ENCODE data around the gene KCNK16.

The KCNK16 gene

GRCh38 chr6:39281312-39281980, 41.1 kb downstream of the KCNK16 start:
- no peak overlapping the region for H3K9ac ChIP-seq (ENCODE audit: low read length)
- no peaks in the 10 kb centered on the region for H3K79me1 ChIP-seq (ENCODE audit: low read length)
- no peak overlapping the region for H3K4me3 ChIP-seq (ENCODE audit: low read depth, low read length)
- H4K8ac ChIP-seq (ENCODE audit: low read depth, low read length) = no peak overlapping the region
- no peak overlapping the region for H4K91ac ChIP-seq (ENCODE audit: low read depth, low read length)
- no peak overlapping the region for H3K4me2 ChIP-seq (ENCODE audit: low read length)
- H4K12ac ChIP-seq (ENCODE audit: low read depth, low read length) = no peak overlapping the region
- H2AK5ac ChIP-seq (ENCODE audit: low read length) = no peak overlapping the region
- DNase-seq = no peak
- no peak overlapping the region for H3K23ac ChIP-seq (ENCODE audit: low read length)
- no peaks in the 10 kb centered on the region for H3K36me3 ChIP-seq (ENCODE audit: control insufficient read depth in 1 of 2, insufficient read depth in 2 of 2, low read length in 2 of 2)
- no peaks in the 10 kb centered on the region for H3K4me1 ChIP-seq (ENCODE audit: control insufficient read depth in 1 of 2, insufficient read depth in 2 of 2, low read length in 2 of 2)
- no peaks in the 10 kb centered on the region for H3K9me3 ChIP-seq (ENCODE audit: insufficient read depth, low read depth, low read length)
- no peak overlapping the region for H3K4ac ChIP-seq (ENCODE audit: low read depth, low read length)
- WGBS (ENCODE audit: extremely low coverage, insufficient coverage, insufficient read length) = no CpG with 5 or more reads among the region's 11 CpGs
- no peak overlapping the region for H3K27ac ChIP-seq (ENCODE audit: low read depth, low read length)
- H3K18ac ChIP-seq (ENCODE audit: low read length) = no peak overlapping the region
- H3K14ac ChIP-seq (ENCODE audit: low read length) = no peak overlapping the region
- H3K79me2 ChIP-seq (ENCODE audit: control insufficient read depth, insufficient read depth, low read length, poor library complexity) = no peaks in the 10 kb centered on the region
- no peaks in the 10 kb centered on the region for H3K27me3 ChIP-seq (ENCODE audit: insufficient read depth, low read length)
- H2BK12ac ChIP-seq (ENCODE audit: low read length) = no peak overlapping the region
- H2AFZ ChIP-seq (ENCODE audit: insufficient read depth, low read length, poor library complexity) = no peak overlapping the region
- H2BK120ac ChIP-seq (ENCODE audit: insufficient read depth, low read length, poor library complexity) = no peak overlapping the region
- no peak overlapping the region for H2BK5ac ChIP-seq (ENCODE audit: low read depth, low read length, poor library complexity)

DNA sequence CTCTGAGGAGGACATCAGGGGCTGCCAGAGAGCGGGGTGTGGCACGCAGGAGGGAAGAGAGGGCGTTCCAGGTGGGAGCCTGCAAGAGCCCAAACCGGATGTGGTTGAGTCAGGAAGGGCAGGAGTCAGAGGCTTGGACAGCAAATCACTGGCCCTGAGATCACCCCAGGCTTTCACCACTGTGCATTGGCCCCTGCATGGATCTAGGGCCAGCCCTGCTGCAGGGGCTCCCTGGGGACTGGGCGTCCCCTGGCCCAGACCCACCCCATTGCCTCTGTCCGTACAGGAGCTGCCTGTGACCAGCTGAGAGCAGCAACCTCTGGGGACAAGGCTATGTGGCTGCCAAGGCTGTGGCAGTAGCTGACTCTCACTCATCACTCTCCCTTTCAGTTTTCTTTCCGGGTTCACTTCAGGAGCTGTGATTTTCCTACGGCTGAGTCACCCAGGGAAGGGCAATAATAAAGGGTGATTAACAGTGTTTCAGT, 42.2 kb downstream of the KCNK16 start:
- Histone ChIP-seq H3K23ac (ENCODE audit: low read length) (no peak overlapping the region), H3K4me2 (ENCODE audit: low read length) (no peak overlapping the region), H3K18ac (ENCODE audit: low read length) (no peak overlapping the region), H3K4ac (ENCODE audit: low read depth, low read length) (no peak overlapping the region), H3K36me3 (ENCODE audit: control insufficient read depth in 1 of 2, insufficient read depth in 2 of 2, low read length in 2 of 2) (no peaks in the 10 kb centered on the region), H2BK120ac (ENCODE audit: insufficient read depth, low read length, poor library complexity) (no peak overlapping the region), H3K14ac (ENCODE audit: low read length) (no peak overlapping the region), H3K27ac (ENCODE audit: low read depth, low read length) (no peak overlapping the region), H2BK12ac (ENCODE audit: low read length) (no peak overlapping the region), H2AFZ (ENCODE audit: insufficient read depth, low read length, poor library complexity) (no peak overlapping the region), H3K79me1 (ENCODE audit: low read length) (no peaks in the 10 kb centered on the region), H3K9me3 (ENCODE audit: insufficient read depth, low read depth, low read length) (no peaks in the 10 kb centered on the region), H2AK5ac (ENCODE audit: low read length) (no peak overlapping the region), H4K12ac (ENCODE audit: low read depth, low read length) (no peak overlapping the region), H3K4me3 (ENCODE audit: low read depth, low read length) (no peak overlapping the region), H3K79me2 (ENCODE audit: control insufficient read depth, insufficient read depth, low read length, poor library complexity) (no peaks in the 10 kb centered on the region), H3K4me1 (ENCODE audit: control insufficient read depth in 1 of 2, insufficient read depth in 2 of 2, low read length in 2 of 2) (no peaks in the 10 kb centered on the region), H4K91ac (ENCODE audit: low read depth, low read length) (no peak overlapping the region), H3K27me3 (ENCODE audit: insufficient read depth, low read length) (no peaks in the 10 kb centered on the region), H2BK5ac (ENCODE audit: low read depth, low read length, poor library complexity) (no peak overlapping the region), H3K9ac (ENCODE audit: low read length) (no peak overlapping the region), H4K8ac (ENCODE audit: low read depth, low read length) (no peak overlapping the region)
- no peak for DNase-seq
- no CpG with 5 or more reads among the region's 8 CpGs for WGBS (ENCODE audit: extremely low coverage, insufficient coverage, insufficient read length)

GRCh38 chr6:39279539-39279938, 43.0 kb downstream of the KCNK16 start:
- Histone ChIP-seq H2BK120ac (ENCODE audit: insufficient read depth, low read length, poor library complexity) (no peak overlapping the region), H3K36me3 (ENCODE audit: control insufficient read depth in 1 of 2, insufficient read depth in 2 of 2, low read length in 2 of 2) (no peaks in the 10 kb centered on the region), H3K9me3 (ENCODE audit: insufficient read depth, low read depth, low read length) (no peaks in the 10 kb centered on the region), H2AFZ (ENCODE audit: insufficient read depth, low read length, poor library complexity) (no peak overlapping the region), H3K18ac (ENCODE audit: low read length) (no peak overlapping the region), H2BK12ac (ENCODE audit: low read length) (peak overlapping the region; percentile 8), H2AK5ac (ENCODE audit: low read length) (no peak overlapping the region), H3K79me1 (ENCODE audit: low read length) (no peaks in the 10 kb centered on the region), H3K23ac (ENCODE audit: low read length) (no peak overlapping the region), H3K79me2 (ENCODE audit: control insufficient read depth, insufficient read depth, low read length, poor library complexity) (no peaks in the 10 kb centered on the region), H4K8ac (ENCODE audit: low read depth, low read length) (no peak overlapping the region), H2BK5ac (ENCODE audit: low read depth, low read length, poor library complexity) (no peak overlapping the region), H3K9ac (ENCODE audit: low read length) (no peak overlapping the region), H4K91ac (ENCODE audit: low read depth, low read length) (peak overlapping the region; percentile 2), H3K4me2 (ENCODE audit: low read length) (no peak overlapping the region), H3K14ac (ENCODE audit: low read length) (no peak overlapping the region), H4K12ac (ENCODE audit: low read depth, low read length) (no peak overlapping the region), H3K4ac (ENCODE audit: low read depth, low read length) (no peak overlapping the region), H3K27me3 (ENCODE audit: insufficient read depth, low read length) (no peaks in the 10 kb centered on the region), H3K4me3 (ENCODE audit: low read depth, low read length) (no peak overlapping the region), H3K27ac (ENCODE audit: low read depth, low read length) (no peak overlapping the region), H3K4me1 (ENCODE audit: control insufficient read depth in 1 of 2, insufficient read depth in 2 of 2, low read length in 2 of 2) (no peaks in the 10 kb centered on the region)
- no peak for DNase-seq
- WGBS (ENCODE audit: extremely low coverage, insufficient coverage, insufficient read length) = no CpG with 5 or more reads among the region's 6 CpGs

- Histone ChIP-seq H4K91ac (ENCODE audit: low read depth, low read length) (no peak overlapping the region), H3K4me1 (ENCODE audit: control insufficient read depth in 1 of 2, insufficient read depth in 2 of 2, low read length in 2 of 2) (peaks cover 3 to 8% of the 10 kb centered on the region in 2 experiments), H2BK120ac (ENCODE audit: insufficient read depth, low read length, poor library complexity) (no peak overlapping the region), H3K4me2 (ENCODE audit: low read length) (no peak overlapping the region), H3K36me3 (ENCODE audit: control insufficient read depth in 1 of 2, insufficient read depth in 2 of 2, low read length in 2 of 2) (no peaks in the 10 kb centered on the region), H4K12ac (ENCODE audit: low read depth, low read length) (no peak overlapping the region), H3K79me2 (ENCODE audit: control insufficient read depth, insufficient read depth, low read length, poor library complexity) (no peaks in the 10 kb centered on the region), H4K8ac (ENCODE audit: low read depth, low read length) (no peak overlapping the region), H3K14ac (ENCODE audit: low read length) (no peak overlapping the region), H3K9ac (ENCODE audit: low read length) (no peak overlapping the region), H3K4me3 (ENCODE audit: low read depth, low read length) (no peak overlapping the region), H3K4ac (ENCODE audit: low read depth, low read length) (no peak overlapping the region), H2AK5ac (ENCODE audit: low read length) (no peak overlapping the region), H3K23ac (ENCODE audit: low read length) (no peak overlapping the region), H3K18ac (ENCODE audit: low read length) (no peak overlapping the region), H3K27me3 (ENCODE audit: insufficient read depth, low read length) (no peaks in the 10 kb centered on the region), H2BK5ac (ENCODE audit: low read depth, low read length, poor library complexity) (no peak overlapping the region), H3K27ac (ENCODE audit: low read depth, low read length) (no peak overlapping the region), H2BK12ac (ENCODE audit: low read length) (no peak overlapping the region), H3K9me3 (ENCODE audit: insufficient read depth, low read depth, low read length) (no peaks in the 10 kb centered on the region), H3K79me1 (ENCODE audit: low read length) (no peaks in the 10 kb centered on the region), H2AFZ (ENCODE audit: insufficient read depth, low read length, poor library complexity) (no peak overlapping the region)
- no CpG with 5 or more reads among the region's 3 CpGs for WGBS (ENCODE audit: extremely low coverage, insufficient coverage, insufficient read length)
- no peak for DNase-seq
These were observed 46.0 kb downstream of the KCNK16 start for GRCh38 chr6:39276379-39276995.

All from trophoblast cell (in vitro differentiated cells and primary cell).